CD4-positive, alpha-beta T cell treated with Interferon alpha-2 for 1 hour (primary cell): Measurements from ENCODE around the gene GLIS1.
"Not testable (repeated sequence)": the region's sequence is repeated elsewhere in the genome, so short reads cannot be mapped to it uniquely, and the experiment has no call there.

ENCODE experiments used
- DNase-seq, 2 donors: peaks; one replicate each; pipeline ENCODE4 v3.0.0-alpha.2; 2020 to 2022

Gene GLIS1

DNA sequence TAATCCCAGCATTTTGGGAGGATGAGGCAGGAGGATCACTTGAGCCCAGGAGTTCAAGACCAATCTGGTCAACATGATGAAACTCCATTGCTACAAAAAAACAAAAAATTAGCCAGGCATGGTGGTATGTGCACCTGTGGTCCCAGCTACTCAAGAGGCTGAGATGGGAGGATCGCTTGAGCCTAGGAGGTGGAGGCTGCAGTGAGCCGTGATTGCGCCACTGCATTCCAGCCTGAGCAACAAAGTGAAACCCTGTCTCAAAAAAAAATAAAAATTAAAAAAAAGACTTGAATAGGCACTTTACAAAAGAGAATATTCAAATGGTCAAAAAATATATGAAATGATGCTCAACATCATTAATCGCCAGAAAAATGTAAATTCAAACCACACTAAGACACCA, 91.0 kb downstream of the GLIS1 start:
- not testable (repeated sequence) for DNase-seq

DNA sequence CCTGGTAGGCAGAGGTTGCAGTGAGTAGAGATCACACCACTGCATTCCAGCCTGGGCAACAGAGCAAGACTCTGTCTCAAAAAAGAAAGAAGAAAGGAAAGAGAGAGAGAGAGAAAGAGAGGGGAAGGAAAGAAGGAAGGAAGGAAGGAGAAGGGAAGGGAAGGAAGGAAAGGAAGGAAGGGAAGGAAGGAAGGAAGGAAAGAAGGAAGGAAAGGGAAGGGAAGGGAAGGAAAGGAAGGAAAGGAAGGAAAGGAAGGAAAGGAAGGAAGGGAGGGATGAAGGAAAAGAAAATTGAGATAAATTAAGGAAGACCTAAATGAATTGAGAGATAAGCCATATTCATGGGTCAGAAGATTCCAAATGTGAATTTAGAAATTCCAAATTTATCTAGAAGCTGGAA, 92.2 kb downstream of the GLIS1 start:
- DNase-seq = no peak

DNA sequence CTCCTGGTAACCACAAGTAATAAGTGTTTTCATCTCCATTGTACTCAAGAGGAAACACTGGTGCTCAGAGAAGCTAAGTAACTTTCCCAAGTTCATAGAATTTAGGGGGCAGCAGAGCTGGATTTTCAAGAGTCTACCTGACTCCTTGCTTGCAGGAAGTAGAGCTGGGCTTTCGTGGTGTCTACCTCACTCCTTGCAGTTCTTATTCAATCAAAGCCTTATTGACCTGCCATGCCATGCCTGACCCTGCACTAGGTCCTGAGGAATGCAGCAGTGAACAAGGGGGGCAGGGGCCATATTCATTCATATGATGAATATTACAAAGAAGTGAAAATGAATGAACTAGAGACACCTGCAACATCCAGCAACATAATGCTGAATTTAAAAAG, 93.3 kb downstream of the GLIS1 start:
- no peak for DNase-seq

DNA sequence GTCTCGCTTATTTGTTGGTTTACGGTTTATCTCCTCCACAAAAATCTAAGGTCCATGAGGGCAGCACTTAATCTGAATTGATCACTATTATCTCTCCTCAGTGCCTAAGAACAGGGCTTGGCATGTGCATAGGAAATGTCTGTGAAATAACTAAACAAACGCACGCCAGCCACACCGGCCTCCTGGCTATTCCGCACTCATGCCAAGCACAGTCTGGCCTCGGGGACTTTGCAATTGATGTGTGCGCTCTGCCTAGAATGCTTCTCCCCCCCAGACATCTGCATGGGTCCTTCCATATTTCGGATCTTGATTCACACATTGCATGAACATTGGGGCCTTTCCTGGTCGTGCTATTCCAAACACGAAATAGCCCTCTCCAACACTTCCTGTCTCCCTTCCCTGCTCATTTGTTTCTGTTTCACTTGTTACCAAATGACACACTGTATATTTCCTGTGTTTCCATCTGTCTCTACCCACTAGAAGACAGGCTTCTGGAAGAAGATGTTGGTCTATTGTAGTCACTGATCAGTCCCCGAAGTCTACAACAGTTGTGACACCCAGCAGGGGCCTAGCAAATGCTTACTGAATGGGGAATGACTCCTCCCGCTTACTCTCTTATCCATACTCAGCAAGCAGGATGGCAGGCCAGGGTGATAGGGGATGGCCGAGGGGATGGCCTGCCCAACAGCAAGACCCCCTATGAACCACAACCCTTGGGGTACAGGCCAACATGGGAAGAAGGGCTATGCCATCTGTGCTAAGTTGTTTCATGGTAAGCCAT, 93.9 kb downstream of the GLIS1 start:
- DNase-seq = no peak

DNA sequence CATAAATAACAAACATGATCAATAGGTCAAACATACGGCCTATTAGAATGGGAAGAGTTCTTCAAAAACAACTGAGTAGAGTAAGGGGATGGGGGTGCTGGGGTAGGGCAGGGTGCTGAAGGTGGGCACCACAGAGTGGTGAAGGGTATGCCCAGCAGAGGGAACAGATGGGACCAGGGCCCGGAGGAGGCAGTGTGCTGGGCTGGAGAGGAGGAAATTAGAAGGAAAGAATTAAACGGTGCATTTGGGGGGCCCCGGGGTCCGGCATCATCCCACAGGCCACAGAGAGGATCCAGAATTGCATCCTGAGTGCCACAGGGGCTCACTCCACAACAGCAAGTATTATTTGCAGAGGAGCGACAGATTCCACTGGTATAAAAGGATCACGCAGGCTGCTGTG, 94.5 kb downstream of the GLIS1 start:
- no peak for DNase-seq

DNA sequence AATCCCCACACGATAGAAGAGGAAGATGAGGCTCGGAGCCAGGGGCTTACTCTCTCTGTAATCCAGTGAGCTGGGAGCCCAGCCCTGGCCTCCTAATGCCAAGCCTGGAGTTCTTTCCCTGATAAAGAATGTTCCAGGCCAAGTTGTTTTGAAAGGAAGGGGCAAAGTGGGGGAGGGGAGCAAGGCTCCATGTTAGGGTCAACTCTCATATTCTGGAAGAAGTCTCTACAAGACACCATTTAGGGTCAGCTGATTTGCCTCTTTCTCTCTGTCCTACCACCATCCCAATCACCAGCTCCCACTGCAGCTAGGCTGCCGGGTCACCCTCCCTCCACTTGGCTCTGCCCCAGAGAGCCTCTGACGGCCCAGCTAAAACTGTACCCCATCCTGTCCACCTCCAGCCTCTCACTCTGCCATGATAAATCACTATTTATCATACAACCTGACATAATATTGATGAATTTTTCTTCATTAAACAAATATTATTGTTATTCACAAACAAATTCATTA, 95.0 kb downstream of the GLIS1 start:
- DNase-seq = no peak

DNA sequence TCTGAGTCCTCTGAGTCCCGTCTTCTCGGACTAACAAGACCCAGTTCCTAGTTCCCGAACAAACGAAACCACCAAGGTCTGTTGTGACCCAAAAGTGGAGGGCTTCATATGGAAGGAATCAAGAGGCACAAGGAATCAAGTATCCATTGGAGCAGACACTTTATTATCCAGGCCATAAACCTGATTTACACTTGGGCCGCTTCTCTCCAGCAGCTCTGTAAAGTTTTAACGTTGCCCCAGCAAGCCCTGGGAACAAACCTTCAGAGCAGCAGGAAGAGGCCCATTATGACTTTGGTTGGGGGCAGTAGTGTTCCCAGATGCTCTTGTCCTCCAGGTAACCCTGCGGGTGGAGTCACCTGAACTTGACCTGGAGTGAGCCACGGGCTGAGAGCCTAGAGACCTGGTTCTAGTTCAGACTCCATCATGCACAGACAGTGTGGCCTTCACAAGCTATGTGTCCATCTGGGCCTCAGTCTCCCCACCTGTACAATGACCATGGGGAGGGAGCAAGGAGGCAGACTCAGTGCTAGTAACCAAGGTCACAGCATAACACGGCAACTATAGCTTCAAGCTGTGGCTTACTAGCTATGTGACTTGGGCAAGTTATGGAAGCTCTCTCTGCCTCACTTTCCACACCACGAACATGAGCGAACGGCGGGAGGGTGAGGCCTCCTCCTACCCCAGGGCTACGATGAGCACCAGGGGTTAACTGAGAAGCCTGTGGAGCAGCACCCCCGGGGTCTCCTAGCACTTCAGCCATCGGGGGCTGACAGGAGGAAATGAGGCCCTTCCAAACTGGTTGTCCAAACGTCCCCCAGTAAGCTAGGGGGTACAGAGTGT, 95.7 kb downstream of the GLIS1 start:
- DNase-seq = no peak

DNA sequence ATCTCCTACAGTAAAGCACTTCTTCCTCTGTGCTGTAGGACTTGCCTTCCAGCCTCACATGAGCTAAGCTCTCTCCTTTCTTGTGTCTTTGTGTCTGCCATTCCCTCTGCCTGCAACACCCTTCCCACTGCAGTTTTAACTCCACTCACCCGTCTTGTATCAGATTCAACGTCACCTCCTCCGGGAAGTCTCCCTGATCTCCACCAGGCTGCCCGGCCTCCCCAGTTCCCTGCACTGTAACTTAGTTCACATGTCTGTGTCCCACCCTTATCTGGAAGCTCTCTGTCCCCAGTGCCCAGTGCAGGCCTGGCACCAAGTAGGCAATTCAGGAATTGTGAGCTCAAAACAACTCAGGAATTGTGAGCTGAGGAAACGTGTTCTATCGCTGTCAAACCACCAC, 96.4 kb downstream of the GLIS1 start:
- DNase-seq = no peak

DNA sequence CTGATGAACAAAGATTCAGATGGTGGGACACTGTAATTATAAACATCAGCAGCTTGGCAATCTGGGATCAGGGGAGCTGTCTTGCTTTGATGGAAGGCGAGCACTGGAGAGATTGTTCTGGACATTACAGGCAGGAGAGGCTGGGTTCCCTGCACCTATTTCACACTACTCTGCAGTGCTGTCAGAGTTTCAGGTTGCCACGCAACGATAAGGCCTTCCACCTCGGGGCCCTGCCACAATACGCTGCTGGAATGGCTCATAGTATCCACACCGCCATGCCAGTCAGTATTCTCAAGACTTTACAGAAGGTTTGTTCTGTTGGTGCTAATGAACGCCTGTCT, 96.8 kb downstream of the GLIS1 start:
- DNase-seq = no peak

DNA sequence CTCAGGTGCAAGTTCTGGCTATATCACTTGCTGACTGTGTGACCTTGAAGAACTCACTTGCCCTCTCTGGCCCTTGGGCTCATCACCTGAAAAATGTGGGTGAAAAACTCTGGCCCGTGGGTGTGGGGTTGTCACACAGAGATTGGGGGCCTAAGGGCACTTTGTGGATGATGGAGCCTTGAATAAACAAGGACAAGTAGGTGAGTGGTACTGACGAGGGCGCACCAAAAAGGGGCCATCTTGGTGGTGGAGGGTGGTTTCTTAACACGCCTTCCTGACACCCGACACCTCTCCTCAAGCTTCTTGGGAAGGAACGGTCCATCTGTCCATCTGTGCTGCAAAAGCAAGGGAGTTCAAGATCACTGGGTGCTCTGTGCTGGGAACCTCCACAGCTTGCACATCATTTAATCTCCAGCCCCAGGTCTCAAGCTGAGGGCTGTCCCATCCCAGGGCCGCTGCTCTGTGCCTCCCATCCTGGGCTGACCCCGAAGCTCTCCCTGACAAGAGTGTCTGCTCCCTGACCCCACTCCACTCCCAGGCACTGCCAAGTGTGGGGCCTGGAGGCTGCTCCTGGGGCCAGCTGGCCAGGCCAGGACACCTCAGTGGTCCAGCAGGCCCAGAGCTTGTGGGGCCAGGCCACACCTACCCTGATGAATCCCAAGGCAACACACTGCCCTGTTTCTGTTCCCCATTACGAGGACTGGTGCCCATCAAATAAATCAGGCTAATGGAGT, 97.3 kb downstream of the GLIS1 start:
- no peak for DNase-seq

DNA sequence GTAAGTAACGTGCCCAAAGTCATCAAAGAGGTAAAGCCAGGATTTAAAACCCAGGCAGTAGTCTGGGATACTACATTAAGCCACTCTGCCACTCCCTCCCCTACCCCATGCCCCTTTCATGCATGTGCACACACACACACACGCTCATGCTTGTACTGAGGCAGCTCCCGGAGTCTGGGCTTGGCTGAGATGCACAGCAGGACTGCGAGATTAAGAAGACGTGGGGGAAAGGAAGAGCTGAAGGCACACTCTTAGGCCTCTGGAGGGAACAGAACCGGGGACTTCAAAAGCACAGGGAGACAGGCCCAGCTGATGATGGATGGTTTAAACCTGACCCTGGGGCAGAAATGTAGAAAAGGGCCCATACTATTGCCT, 98.3 kb downstream of the GLIS1 start:
- DNase-seq = no peak

DNA sequence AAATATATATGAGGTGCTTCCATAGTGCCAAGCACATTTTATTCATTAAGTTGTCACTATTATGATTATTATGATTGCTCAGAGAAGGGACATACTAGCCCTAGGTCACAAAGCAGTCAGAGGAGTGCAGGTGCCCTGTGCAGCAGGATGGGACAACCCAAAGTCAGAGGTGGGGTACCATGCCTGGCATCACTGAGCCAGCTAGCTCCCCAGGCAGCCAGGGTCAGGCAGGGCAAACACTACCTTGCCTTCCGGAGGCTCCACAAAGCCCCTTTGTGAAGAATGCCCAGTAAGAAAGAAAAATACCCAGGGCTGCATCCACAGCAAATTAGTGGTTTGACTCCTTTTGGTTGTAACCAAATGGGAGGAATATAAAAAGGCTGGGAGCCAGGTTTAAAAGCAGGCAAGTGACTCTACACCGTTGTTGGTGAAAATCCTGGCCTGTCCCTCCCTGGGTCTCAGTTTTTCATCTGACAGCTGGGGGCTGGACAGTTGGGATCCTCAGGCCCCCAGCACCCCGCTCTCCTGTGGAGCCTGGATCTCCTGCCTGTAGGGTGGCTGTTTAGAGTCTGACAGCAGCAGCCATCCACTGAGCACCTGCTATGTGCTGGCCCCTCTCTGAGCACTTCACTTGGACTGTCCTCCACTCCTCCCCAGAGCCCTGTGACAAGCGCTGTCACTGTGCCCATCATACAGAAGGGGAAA, 98.8 kb downstream of the GLIS1 start:
- no peak for DNase-seq

DNA sequence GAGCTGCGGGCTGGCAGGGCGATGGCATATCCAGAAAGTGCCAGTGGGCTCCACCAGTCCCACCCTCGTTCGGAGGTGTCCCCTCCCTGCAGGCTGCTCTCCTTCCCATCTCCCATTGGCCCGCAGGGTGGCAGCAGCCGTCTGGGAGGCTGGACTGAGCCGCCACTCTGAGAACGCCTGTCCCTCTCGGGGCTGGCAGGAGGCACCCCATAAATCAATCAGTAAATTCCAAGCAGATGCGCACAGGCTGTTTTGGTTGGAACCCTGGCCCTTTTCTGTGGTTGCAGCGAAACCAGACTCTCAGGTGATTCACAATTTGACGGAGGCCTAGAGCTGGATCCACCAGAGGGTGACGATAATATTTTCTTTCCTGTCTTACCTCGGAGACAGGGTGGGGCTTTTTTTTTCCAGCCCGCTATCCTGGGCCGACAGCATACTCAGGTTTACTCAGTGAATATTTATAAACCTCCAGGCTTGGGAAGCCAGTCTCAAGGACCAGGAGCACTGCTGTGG, 99.7 kb downstream of the GLIS1 start:
- no peak for DNase-seq

DNA sequence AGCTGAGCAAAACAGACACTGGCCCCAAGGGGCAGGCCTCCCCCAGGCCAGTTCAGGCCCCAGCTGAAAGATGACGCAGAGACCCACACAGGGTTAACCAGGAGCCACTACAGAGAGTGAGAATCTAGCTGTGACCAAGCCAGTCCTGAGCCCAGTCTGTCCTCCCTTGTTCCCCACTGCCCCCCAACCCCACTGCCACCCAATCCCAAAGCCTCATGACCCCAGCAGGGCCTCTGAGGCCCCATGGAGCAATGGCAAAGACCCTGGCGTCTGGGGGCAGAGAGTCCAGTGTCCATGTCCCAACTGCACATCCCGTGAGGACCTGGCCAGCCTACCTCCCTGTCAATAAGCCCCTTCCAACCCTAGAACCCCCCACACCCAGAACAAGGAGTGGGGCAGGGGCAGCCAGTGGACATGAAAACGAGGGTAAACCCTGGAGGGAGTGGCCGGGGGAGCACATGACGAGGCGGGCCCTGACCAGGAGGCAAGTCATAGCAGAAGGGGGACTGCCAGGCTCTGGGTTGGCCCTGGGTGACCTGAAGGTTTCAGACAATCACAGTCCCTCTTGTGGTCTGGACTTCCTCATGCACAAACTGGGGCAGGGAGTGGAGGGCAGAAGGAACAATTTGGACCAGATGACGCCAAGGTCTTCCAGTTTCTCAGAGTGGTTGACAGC, 100.5 kb downstream of the GLIS1 start:
- DNase-seq = no peak

DNA sequence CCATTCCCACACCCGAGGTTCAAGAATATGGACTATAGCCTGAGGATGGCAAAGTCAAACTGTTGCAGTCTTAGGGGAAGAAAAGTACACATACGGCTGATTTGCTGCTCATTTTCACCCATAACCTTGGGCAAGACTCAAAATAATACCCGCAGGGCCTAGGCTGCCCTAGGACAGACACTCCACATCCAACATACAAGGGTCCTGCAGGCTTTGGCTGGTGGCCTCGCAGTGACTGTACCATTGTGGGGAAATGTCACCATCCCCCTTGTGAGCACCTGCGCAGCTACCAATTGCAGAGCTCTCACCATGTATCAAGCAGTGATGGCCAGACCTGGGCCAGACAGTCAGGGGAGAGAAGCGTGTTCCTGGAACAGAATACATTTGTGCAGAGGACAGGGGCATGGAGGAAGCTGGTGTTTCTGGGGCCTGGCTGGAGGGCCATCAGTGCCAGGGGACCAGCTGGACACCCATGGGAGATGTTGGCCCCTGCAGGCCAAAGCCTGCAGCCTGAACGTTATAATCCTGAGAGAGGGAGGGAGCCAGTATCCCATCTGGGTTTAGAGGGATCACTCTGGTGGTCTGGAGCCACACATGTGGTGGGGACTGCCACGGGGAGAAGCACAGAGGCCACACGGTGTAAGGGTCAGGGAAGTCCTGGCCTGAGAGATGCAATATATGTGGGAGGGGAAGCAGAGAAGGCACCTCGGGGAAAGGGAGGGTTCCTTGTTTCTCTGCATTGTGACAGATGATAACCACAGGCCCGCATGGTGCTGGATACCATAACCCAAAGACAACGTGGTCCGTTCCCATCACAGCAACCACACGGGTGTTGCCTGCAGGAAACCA, 101.2 kb downstream of the GLIS1 start:
- DNase-seq = no peak

DNA sequence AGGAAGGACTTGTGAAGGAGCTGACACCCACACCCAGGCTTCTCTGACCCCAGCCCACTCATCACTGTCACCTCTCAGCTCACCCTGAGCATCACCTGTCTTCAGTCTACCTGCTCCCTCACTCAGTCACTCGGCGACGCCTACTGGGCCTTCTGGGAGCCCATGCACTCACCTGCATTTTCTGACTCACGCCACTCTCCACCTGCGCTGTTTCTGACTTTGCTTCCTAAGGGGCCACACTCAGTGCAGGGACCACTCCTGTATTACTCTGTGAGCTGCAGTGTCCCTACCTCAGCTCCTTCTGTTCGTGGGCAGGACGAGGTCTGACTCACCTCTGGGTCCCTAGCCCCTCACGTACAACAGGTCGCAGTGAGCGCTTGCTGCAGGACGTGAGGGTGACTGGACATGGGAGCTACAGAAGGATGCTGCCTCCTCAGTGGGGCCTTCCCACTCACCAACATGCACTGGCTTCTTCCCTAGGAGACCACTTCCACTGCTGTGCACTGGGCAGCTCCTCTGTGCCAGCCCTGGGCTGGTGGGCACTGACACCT, 102.3 kb downstream of the GLIS1 start:
- DNase-seq = no peak

DNA sequence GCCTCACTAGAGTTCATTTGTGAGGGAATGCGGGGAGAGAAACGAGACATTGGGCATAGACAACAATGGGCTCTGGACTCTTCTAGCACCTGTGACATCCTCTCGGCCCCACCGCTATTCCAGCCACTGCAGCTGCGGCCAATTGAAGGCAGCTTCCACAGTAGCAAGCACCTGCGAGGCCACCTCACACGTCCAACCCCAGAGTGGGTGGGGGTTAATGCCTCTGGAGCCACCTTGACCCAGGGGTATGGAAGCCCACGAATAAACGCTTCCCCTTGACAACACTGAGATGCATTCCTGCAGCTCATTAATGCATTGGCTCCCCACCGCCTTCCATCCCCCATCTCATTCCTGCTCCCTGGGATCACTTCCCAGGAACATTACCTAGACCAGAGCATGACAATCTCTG, 104.4 kb downstream of the GLIS1 start:
- DNase-seq = no peak

DNA sequence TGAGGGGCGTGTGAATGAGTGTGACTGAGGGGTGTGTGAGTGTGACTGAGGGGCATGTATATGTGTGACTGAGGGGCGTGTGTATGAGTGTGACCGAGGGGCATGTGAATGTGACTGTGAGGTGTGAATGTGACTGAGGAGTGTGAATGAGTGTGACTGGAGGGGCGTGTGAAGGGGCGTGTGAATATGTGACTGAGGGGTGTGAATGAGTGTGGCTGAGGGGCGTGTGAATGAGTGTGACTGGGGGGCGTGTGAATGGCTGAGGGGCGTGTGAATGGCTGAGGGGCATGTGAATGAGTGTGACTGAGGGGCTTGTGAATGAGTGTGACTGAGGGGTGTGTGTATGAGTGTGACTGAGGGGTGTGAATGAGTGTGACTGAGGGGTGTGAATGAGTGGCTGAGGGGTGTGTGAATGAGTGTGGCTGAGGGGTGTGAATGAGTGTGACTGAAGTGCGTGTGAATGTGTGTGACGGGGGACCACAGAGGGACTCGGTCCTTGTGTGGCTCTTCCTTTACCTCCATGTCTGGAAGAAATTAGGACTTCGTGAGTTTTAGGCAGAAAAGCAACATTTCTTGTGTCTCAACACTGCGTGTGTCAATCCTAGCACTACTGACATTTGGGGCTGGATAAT, 105.8 kb downstream of the GLIS1 start:
- DNase-seq = no peak

DNA sequence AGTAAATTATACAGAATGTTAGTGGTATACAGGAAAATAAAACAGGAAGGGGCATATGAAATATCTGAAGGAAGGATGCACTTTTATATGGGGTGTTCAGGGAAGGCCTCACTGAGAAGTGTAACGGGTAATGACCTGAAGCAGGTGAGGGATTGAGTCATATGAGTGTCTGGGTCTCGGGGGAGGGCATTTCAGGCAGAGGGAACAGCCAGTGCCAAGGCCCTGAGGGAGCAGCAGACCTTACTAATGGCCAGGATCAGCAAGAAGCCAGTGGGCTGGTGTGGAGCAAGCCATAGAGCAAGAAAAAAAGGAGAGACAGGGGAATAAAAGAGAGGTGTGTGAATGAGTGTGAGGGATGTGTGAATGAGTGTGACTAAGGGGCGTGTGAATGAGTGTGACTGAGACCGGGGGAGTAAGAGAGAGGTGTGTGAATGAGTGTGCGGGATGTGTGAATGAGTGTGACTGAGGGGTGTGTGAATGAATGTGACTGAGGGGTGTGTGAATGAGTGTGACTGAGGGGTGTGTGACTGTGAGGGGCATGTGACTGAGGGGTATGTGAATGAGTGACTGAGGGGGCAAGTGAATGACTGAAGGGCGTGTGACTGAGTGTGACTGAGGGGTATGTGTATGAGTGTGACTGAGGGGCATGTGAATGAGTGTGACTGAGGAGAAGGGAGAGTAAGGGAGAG, 107.2 kb downstream of the GLIS1 start:
- no peak for DNase-seq
